ENCODE data around the gene SLX4.

- TF ChIP-seq POLR2A (IDR thresholded peaks at IDR 0.05; ENCODE audit: low read depth, low read length) (peak; percentile 18; the same call in 1 of the 2 replicates), SPI1 (IDR thresholded peaks at IDR 0.05; ENCODE audit: low read depth, low read length) (peak; percentile 68), TAF1 (IDR thresholded peaks at IDR 0.05; ENCODE audit: low read depth, low read length) (no peak), POLR2AphosphoS5 (IDR thresholded peaks at IDR 0.05; ENCODE audit: low read depth, low read length) (no peak), PAX5 (IDR thresholded peaks at IDR 0.05; ENCODE audit: insufficient read depth, low read length, severe bottlenecking) (no peak)
Measured at GRCh38 chr16:3625911-3626732, 14.7 kb upstream of the SLX4 start.
